Epithelial cell of proximal tubule (primary cell): Measurements from ENCODE around the gene NR2F2. TPM values are rescaled to one million over a fixed set of nuclear protein-coding genes. Genes with fewer than 3 reads are reported as not detected.

Source experiments
- DNase-seq: peaks from one replicate; pipeline ENCODE4 v3.0.0-alpha.2; 2011; ENCODE audit warnings: low read depth
- H3K4me3 ChIP-seq: 2 replicates; pipeline ENCODE4 v1.5.1; 2011; ENCODE audit warnings: low read depth, mild to moderate bottlenecking, low read length
- total RNA-seq: library from RNA; depleted of rRNA; stranded (reverse); fragments of >200 nt; gene quantifications from 2 replicates; pipeline ENCODE4 v1.2.3, GENCODE V29; 2015
- TF ChIP-seq, protein P1 (sequence below): conservative IDR thresholded peaks from 2 replicates; pipeline ENCODE4 v1.5.1; 2012; ENCODE audit warnings: low read depth, mild to moderate bottlenecking, low read length

Gene NR2F2
- total RNA-seq, 1 donor from 2014 or later = 17.6 TPM

DNA sequence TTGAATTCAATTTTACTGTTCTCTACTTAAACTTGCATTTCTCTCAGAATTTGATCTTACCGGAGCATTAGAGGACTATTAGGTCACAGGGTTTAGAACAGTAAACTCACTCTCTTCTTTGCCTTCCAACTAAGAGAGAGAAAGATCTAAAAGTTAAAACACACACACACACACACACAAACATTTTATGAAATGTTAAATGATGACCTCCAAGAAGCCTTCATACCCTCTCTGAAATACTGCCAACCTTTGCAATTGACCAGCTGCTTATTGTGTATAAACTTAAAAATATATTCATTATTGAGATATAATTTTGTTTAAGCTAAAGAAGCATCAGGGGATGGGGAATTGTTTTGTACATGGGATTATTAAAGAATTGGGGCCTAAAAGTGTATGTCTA is 15.5 kb upstream of the NR2F2 start:
- no peak overlapping the region for H3K4me3 ChIP-seq
- DNase-seq = no peak
- TF ChIP-seq, protein P1, sequence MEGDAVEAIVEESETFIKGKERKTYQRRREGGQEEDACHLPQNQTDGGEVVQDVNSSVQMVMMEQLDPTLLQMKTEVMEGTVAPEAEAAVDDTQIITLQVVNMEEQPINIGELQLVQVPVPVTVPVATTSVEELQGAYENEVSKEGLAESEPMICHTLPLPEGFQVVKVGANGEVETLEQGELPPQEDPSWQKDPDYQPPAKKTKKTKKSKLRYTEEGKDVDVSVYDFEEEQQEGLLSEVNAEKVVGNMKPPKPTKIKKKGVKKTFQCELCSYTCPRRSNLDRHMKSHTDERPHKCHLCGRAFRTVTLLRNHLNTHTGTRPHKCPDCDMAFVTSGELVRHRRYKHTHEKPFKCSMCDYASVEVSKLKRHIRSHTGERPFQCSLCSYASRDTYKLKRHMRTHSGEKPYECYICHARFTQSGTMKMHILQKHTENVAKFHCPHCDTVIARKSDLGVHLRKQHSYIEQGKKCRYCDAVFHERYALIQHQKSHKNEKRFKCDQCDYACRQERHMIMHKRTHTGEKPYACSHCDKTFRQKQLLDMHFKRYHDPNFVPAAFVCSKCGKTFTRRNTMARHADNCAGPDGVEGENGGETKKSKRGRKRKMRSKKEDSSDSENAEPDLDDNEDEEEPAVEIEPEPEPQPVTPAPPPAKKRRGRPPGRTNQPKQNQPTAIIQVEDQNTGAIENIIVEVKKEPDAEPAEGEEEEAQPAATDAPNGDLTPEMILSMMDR = no peak

DNA sequence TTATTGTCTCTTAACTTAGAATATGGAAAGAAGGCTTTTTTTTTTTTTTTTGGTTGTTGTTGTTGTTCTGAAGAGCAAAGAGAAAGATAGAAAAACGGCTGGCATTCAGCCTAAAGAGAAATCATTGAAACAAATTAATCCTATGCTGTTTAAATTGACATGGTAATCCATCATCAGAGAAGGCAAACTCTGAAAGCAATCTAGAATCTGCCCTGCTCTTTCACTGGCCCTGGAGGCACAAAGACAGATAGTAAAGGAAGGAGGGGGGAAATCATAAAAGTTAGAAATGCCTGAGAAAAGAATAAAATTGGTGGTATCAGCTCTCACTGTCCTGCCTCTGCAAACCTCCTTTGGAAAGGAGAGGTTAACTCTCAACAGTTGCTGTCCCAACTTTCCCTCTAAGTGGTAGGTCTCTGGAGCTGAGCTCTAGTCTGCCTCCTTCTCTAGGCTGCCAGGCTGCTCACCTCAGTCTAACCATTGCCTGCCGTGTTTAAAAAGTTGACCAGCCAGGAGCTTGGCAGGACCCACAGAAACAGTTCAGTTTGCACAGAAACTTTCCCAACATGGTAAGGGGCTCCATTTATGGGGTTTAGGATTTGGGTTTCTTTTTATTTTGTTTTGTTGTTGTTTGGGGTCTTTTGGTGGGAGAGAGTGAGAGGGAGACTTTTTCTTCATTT is 13.4 kb upstream of the NR2F2 start:
- TF ChIP-seq, protein P1 = peak; percentile 3
- H3K4me3 ChIP-seq = peak overlapping the region; percentile 45
- DNase-seq = no peak

GRCh38 chr15:96320107-96320506 is 10.4 kb upstream of the NR2F2 start:
- no peak for DNase-seq
- peak overlapping the region; percentile 94 for H3K4me3 ChIP-seq
- TF ChIP-seq, protein P1 = no peak

DNA sequence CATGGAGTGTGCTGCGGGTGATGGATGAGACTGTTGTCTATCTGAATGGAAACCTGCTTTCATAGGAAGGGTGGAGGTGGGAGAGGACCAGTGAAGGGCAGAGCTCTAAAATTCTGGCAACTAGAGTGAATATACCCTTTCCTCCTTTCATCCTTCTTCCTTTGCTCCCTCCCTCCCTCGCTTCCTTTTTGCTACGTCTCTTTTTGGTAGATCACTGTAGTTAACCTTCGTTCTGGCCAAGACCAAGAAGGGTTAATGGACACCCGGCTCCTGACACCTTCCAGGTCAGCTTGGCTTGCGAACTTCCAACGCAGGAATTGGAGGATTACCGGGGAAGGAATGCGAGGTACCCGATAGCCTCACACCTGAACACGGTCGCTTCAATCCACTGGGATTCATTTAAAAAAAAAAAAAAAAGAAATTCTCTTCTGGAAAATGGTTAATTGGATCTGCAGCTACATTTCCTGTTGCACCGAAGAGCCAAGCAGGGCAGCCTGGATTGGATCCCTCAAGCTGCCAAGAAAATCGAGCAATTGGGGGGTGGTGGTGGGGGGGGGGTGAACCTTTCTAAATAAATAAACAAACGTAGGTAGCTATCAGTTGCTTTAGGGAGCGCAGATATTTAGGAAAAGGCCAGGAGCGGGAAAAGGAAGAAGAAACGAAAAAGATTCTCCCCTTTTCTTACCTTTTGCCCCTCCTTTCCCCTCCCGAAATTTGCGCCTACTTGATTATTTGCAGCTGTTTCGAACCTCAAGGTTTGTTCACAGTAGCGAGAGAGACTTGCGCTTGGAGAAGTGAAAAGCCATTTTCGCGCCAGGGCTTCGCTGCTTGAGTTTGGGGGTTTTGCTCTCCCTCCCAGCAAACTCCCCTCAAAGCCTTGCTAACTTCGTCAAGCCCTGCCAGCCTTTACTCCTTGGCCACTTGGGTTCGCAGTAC is 9.5 kb upstream of the NR2F2 start:
- peak overlapping the region; percentile 94 for H3K4me3 ChIP-seq
- TF ChIP-seq, protein P1 = no peak
- no peak for DNase-seq

- TF ChIP-seq, protein P1 = peak; percentile 21
- peak overlapping the region; percentile 94 for H3K4me3 ChIP-seq
- DNase-seq = no peak
Measured at GRCh38 chr15:96321639-96322535, 8.6 kb upstream of the NR2F2 start.

DNA sequence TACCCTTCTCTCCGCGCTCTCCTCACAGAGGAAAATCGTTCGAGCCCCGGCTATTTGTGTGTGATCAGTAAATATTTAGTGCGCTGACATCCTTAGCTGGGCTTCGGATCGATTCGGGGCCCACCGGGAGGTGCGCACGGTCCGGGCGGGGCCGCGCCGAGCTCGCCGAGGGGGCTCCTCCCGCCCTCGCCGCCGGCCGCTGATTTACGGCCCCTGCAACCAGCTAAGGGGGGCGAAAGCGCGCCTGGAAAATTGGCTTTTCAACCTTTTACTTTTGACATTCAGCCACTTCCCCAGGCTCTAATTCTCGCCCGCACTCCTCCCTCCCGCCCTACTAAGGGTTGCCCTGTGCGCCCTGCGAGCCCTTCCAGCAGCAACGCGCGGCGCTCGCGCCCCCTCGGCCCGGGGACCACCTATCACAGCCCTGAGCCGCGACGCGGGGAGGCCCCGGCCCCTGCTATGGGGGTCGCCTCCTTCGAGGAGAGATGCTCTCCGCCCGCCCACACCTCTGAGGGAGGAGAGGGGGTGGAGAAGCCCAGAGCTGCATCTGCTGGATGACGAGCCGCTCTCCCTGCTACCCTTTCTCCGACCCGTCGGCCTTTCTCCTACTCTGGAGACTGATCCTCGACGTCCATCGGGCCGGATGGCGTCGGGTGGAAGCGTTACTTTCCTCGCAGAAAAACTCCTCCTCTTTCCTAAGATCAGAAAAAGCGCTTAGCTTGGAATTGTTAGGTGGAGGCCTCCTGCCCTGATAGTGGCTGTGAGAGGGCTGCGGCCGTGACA is 7.8 kb upstream of the NR2F2 start:
- H3K4me3 ChIP-seq = peak overlapping the region; percentile 94
- TF ChIP-seq, protein P1 = no peak
- no peak for DNase-seq
